SH-SY5Y (cell line): Measurements from ENCODE around the gene CLIC3.

Source experiments
- GATA2 ChIP-seq: IDR thresholded peaks from 2 replicates; pipeline ENCODE4 v1.6.1; 2011; ENCODE audit warnings: mild to moderate bottlenecking, low read depth, low read length
- GATA3 ChIP-seq: IDR thresholded peaks from 2 replicates; pipeline ENCODE4 v1.6.1; 2011; ENCODE audit warnings: low read depth, mild to moderate bottlenecking, low read length, moderate library complexity

GRCh38 chr9:136996361-136997292 is at the start of gene CLIC3:
- TF ChIP-seq GATA3 (no peak), GATA2 (no peak)
